Measurements from ENCODE around the gene WDR1. TPM values are rescaled to one million over a fixed set of nuclear protein-coding genes. Genes with fewer than 3 reads are reported as not detected.
A peak's percentile ranks its signal among the peaks of the same experiment; 100 is the strongest.

Gene WDR1
- total RNA-seq, 2 donors from 2014 or later: 222 to 345 TPM

- Mint-ChIP-seq H3K36me3 (ENCODE audit: low read depth) (peaks cover 71% of the 10 kb centered on the region), H3K4me1 (peaks cover 42% of the 10 kb centered on the region), H3K27ac (peak overlapping the region; percentile 48), H3K9me3 (no peaks in the 10 kb centered on the region), H3K27me3 (ENCODE audit: insufficient read depth) (no peaks in the 10 kb centered on the region), H3K4me3 (no peak overlapping the region)
- TF ChIP-seq CTCF (conservative IDR thresholded peaks at IDR 0.05): no peak
- H3K27me3 ChIP-seq (ENCODE audit: control insufficient read depth, insufficient read depth, low read length, poor library complexity, severe bottlenecking): no peaks in the 10 kb centered on the region
- H3K4me3 ChIP-seq (ENCODE audit: low read length): no peak overlapping the region
- peaks cover 15% of the 10 kb centered on the region for H3K4me1 ChIP-seq (ENCODE audit: control insufficient read depth, insufficient read depth, low read length)
- peaks cover 91% of the 10 kb centered on the region for H3K36me3 ChIP-seq (ENCODE audit: control insufficient read depth, insufficient read depth, low read length)
- 92 to 95% methylated on average over 17 to 25 of the region's 25 CpGs for WGBS, 2 experiments (ENCODE audit: insufficient coverage in 1 of 2, insufficient read length in 1 of 2)
- H3K9ac ChIP-seq (ENCODE audit: extremely low read depth, low read length, poor library complexity, severe bottlenecking): no peak overlapping the region
- H3K9me3 ChIP-seq (ENCODE audit: control insufficient read depth, low read length): no peaks in the 10 kb centered on the region
- DNase-seq: no peak
- no peak overlapping the region for H3K27ac ChIP-seq (ENCODE audit: low read depth, low read length)
Observed at GRCh38 chr4:10099499-10100325, 16.9 kb downstream of the WDR1 start.

GRCh38 chr4:10098780-10099160 is 17.8 kb downstream of the WDR1 start:
- H3K9ac ChIP-seq (ENCODE audit: extremely low read depth, low read length, poor library complexity, severe bottlenecking): no peak overlapping the region
- DNase-seq: no peak
- H3K4me1 ChIP-seq (ENCODE audit: control insufficient read depth, insufficient read depth, low read length): peaks cover 13% of the 10 kb centered on the region
- H3K9me3 ChIP-seq (ENCODE audit: control insufficient read depth, low read length): no peaks in the 10 kb centered on the region
- H3K4me3 ChIP-seq (ENCODE audit: low read length): no peak overlapping the region
- WGBS, 2 experiments (ENCODE audit: insufficient coverage in 1 of 2, insufficient read length in 1 of 2): 91 to 95% methylated on average over 7 to 12 of the region's 12 CpGs
- TF ChIP-seq CTCF (conservative IDR thresholded peaks at IDR 0.05): no peak
- peaks cover 77% of the 10 kb centered on the region for H3K36me3 Mint-ChIP-seq (ENCODE audit: low read depth)
- H3K27ac ChIP-seq (ENCODE audit: low read depth, low read length): no peak overlapping the region
- H3K9me3 Mint-ChIP-seq: no peaks in the 10 kb centered on the region
- H3K36me3 ChIP-seq (ENCODE audit: control insufficient read depth, insufficient read depth, low read length): peaks cover 91% of the 10 kb centered on the region
- H3K4me3 Mint-ChIP-seq: no peak overlapping the region
- peaks cover 37% of the 10 kb centered on the region for H3K4me1 Mint-ChIP-seq
- H3K27me3 ChIP-seq (ENCODE audit: control insufficient read depth, insufficient read depth, low read length, poor library complexity, severe bottlenecking): no peaks in the 10 kb centered on the region
- no peaks in the 10 kb centered on the region for H3K27me3 Mint-ChIP-seq (ENCODE audit: insufficient read depth)
- H3K27ac Mint-ChIP-seq: peak overlapping the region; percentile 17

- no peaks in the 10 kb centered on the region for H3K27me3 ChIP-seq (ENCODE audit: control insufficient read depth, insufficient read depth, low read length, poor library complexity, severe bottlenecking)
- TF ChIP-seq CTCF (conservative IDR thresholded peaks at IDR 0.05): no peak
- H3K9ac ChIP-seq (ENCODE audit: extremely low read depth, low read length, poor library complexity, severe bottlenecking): no peak overlapping the region
- H3K27ac ChIP-seq (ENCODE audit: low read depth, low read length): no peak overlapping the region
- no peak overlapping the region for H3K4me3 Mint-ChIP-seq
- H3K9me3 ChIP-seq (ENCODE audit: control insufficient read depth, low read length): no peaks in the 10 kb centered on the region
- no peak overlapping the region for H3K4me3 ChIP-seq (ENCODE audit: low read length)
- peaks cover 81% of the 10 kb centered on the region for H3K36me3 Mint-ChIP-seq (ENCODE audit: low read depth)
- H3K27ac Mint-ChIP-seq: peak overlapping the region; percentile 17
- 94 to 95% methylated on average over 8 to 9 of the region's 9 CpGs for WGBS, 2 experiments (ENCODE audit: insufficient coverage in 1 of 2, insufficient read length in 1 of 2)
- peaks cover 13% of the 10 kb centered on the region for H3K4me1 ChIP-seq (ENCODE audit: control insufficient read depth, insufficient read depth, low read length)
- H3K27me3 Mint-ChIP-seq (ENCODE audit: insufficient read depth): no peaks in the 10 kb centered on the region
- peaks cover 38% of the 10 kb centered on the region for H3K4me1 Mint-ChIP-seq
- H3K9me3 Mint-ChIP-seq: no peaks in the 10 kb centered on the region
- no peak for DNase-seq
- H3K36me3 ChIP-seq (ENCODE audit: control insufficient read depth, insufficient read depth, low read length): peaks cover 94% of the 10 kb centered on the region
Observed at GRCh38 chr4:10097906-10098779, 18.5 kb downstream of the WDR1 start.
